ENCODE measurements around the gene EVC2. TPM values are rescaled to one million over a fixed set of nuclear protein-coding genes. Genes with fewer than 3 reads are reported as not detected.

EVC2 gene
- total RNA-seq, 2 donors from 2014 or later = 8.6 to 13.2 TPM

DNA sequence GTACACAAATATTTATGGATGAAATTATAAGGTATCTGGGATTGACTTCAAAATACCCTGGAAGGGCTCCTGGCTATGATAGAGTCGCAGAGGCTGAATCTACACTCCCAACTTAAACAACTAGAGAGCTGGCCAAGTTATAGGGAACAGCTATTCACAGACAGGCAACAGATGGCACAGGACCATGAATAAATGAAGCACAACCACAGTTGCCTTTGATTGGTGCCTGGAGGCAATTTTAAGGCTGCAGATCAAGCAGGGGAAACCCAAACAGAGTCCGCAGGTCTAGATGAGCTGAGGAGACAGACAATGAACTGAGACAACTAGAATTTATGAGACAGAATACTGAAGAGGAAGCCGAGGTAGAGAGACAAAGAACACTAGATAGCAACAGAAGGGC, 155.9 kb downstream of the EVC2 start:
- no peak for TF ChIP-seq CTCF (IDR thresholded peaks at IDR 0.05)
- no peak for TF ChIP-seq POLR2A (IDR thresholded peaks at IDR 0.05)
- no peak for DNase-seq
- no peaks in the 10 kb centered on the region for H3K36me3 ChIP-seq (replicated peaks in 1 of 2; ENCODE audit: insufficient read depth in 1 of 2, low read depth in 2 of 2)
- no peak for ATAC-seq
- no peaks in the 10 kb centered on the region for H3K27me3 ChIP-seq
- intact Hi-C loops (cut with DNase I) = no loop called here
- no peaks in the 10 kb centered on the region for H3K9me3 ChIP-seq
- H3K4me3 ChIP-seq = no peak overlapping the region
- no peak overlapping the region for H3K27ac ChIP-seq
- 84 to 93% methylated on average over 3 of the region's 3 CpGs for WGBS, 2 donors
- H3K4me1 ChIP-seq = no peaks in the 10 kb centered on the region

GRCh38 chr4:5547651-5548249, 160.6 kb downstream of the EVC2 start:
- no peaks in the 10 kb centered on the region for H3K4me1 ChIP-seq
- no peak for DNase-seq
- no peaks in the 10 kb centered on the region for H3K36me3 ChIP-seq (replicated peaks in 1 of 2; ENCODE audit: insufficient read depth in 1 of 2, low read depth in 2 of 2)
- intact Hi-C loops (cut with DNase I) = no loop called here
- 91 to 95% methylated on average over 4 to 12 of the region's 12 CpGs for WGBS, 2 donors
- TF ChIP-seq POLR2A (IDR thresholded peaks at IDR 0.05) = no peak
- TF ChIP-seq CTCF (IDR thresholded peaks at IDR 0.05) = no peak
- ATAC-seq = no peak
- H3K4me3 ChIP-seq = no peak overlapping the region
- H3K27ac ChIP-seq = no peak overlapping the region
- peaks cover 0 to 7% (median 0%) of the 10 kb centered on the region in 3 donors for H3K9me3 ChIP-seq
- H3K27me3 ChIP-seq = no peaks in the 10 kb centered on the region

DNA sequence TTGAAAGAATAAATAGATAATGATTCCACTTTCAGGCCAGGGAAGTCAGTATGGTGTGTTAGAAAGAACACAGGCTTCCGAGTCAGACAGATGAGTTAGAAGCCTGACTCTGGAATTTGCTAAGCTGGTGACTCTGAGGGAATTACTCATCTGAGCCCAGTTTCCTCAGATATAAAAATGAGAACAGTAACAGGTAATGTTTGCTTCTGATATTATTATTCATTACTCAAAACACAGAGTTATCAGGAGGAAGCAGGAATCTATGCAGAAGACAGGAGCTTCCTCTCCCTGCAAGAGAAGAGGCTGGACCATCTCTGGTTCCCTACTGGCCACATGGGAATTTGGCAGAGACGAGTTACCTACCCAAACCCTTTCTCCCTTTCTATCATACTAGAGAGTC, 163.1 kb downstream of the EVC2 start:
- no peaks in the 10 kb centered on the region for H3K27me3 ChIP-seq
- no peak for TF ChIP-seq CTCF (IDR thresholded peaks at IDR 0.05)
- TF ChIP-seq POLR2A (IDR thresholded peaks at IDR 0.05) = no peak
- WGBS, 2 donors = 47 to 51% methylated on average over 2 of the region's 2 CpGs

DNA sequence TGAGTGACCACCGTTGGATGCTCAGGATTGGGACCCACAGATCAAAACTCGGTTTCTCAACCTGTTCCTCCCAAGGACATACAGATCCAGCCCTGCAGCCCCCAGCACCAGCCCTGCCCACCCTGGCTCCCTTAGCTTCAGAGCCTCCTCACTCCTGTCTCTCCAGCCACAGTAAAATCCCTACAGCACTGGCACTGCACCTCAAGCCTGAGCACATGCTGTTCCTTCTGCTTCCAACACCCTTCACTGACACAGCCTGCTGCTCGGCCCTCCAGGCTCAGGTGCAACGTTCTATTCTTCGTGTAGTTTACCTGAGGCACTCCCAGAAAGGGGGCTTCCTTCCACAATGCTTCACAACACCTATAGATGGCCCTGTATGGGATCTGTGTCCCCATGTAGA, 163.6 kb downstream of the EVC2 start:
- Histone ChIP-seq H3K4me1 (no peaks in the 10 kb centered on the region), H3K27ac (no peak overlapping the region), H3K4me3 (no peak overlapping the region), H3K9me3 (peaks cover 0 to 7% (median 0%) of the 10 kb centered on the region in 3 donors), H3K27me3 (no peaks in the 10 kb centered on the region), H3K36me3 (replicated peaks in 1 of 2; ENCODE audit: insufficient read depth in 1 of 2, low read depth in 2 of 2) (no peaks in the 10 kb centered on the region)
- intact Hi-C loops (cut with DNase I) = no loop called here
- ATAC-seq (no peak), DNase-seq (no peak)
- 58 to 73% methylated on average over 5 of the region's 5 CpGs for WGBS, 2 donors
- TF ChIP-seq CTCF (IDR thresholded peaks at IDR 0.05) = no peak
- no peak for TF ChIP-seq POLR2A (IDR thresholded peaks at IDR 0.05)

More for the DNA sequence above, 163.1 kb downstream of the EVC2 start:
- intact Hi-C loops (cut with DNase I) = no loop called here
- Histone ChIP-seq H3K36me3 (replicated peaks in 1 of 2; ENCODE audit: insufficient read depth in 1 of 2, low read depth in 2 of 2) (no peaks in the 10 kb centered on the region), H3K9me3 (peaks cover 0 to 7% (median 0%) of the 10 kb centered on the region in 3 donors), H3K4me1 (no peaks in the 10 kb centered on the region), H3K4me3 (no peak overlapping the region), H3K27ac (no peak overlapping the region)
- ATAC-seq (no peak), DNase-seq (no peak)

- ATAC-seq (no peak), DNase-seq (no peak)
- Histone ChIP-seq H3K27ac (no peak overlapping the region), H3K27me3 (no peaks in the 10 kb centered on the region), H3K9me3 (peaks cover 0 to 7% (median 0%) of the 10 kb centered on the region in 3 donors), H3K36me3 (replicated peaks in 1 of 2; ENCODE audit: insufficient read depth in 1 of 2, low read depth in 2 of 2) (no peaks in the 10 kb centered on the region), H3K4me3 (no peak overlapping the region), H3K4me1 (no peaks in the 10 kb centered on the region)
- 73 to 74% methylated on average over 7 to 8 of the region's 8 CpGs for WGBS, 2 donors
- TF ChIP-seq CTCF (IDR thresholded peaks at IDR 0.05) (no peak), POLR2A (IDR thresholded peaks at IDR 0.05) (no peak)
- intact Hi-C loops (cut with DNase I) = no loop called here
These were observed 164.7 kb downstream of the EVC2 start for GRCh38 chr4:5543681-5544080.

Data from body of pancreas (tissue), 4 donors.